ENCODE results near the gene C1orf35. TPM values are rescaled to one million over a fixed set of nuclear protein-coding genes. Genes with fewer than 3 reads are reported as not detected.

C1orf35 gene
- total RNA-seq, 2 experiments from 2014 or later = 14.4 to 24.4 TPM

- ChIA-PET POLR2A (no interaction called here), CTCF (interaction anchor here (1.8 kb wide), 1 partner anchor 12 kb away, joined by 5 read pairs; no protein-coding TSS in a partner anchor)
- DNase-seq = no peak
- Mint-ChIP-seq H3K9me3 (no peaks in the 10 kb centered on the region), H3K36me3 (ENCODE audit: low read depth) (no peaks in the 10 kb centered on the region), H3K27ac (no peak overlapping the region), H3K4me1 (peaks cover 6% of the 10 kb centered on the region), H3K27me3 (peaks cover 16% of the 10 kb centered on the region), H3K4me3 (no peak overlapping the region)
Measured at GRCh38 chr1:228065543-228066347, 37.4 kb downstream of the C1orf35 start.

- ChIA-PET CTCF (interaction anchor here (1.8 kb wide), 1 partner anchor 9 kb away, joined by 4 read pairs; no protein-coding TSS in a partner anchor), POLR2A (no interaction called here)
- no peak for DNase-seq
- no peaks in the 10 kb centered on the region for H3K9me3 Mint-ChIP-seq
- H3K27ac Mint-ChIP-seq = no peak overlapping the region
- H3K4me1 Mint-ChIP-seq = peaks cover 10% of the 10 kb centered on the region
- H3K4me3 Mint-ChIP-seq = no peak overlapping the region
- H3K36me3 Mint-ChIP-seq (ENCODE audit: low read depth) = no peaks in the 10 kb centered on the region
- H3K27me3 Mint-ChIP-seq = peaks cover 20% of the 10 kb centered on the region
Measured at GRCh38 chr1:228064741-228065542, 38.2 kb downstream of the C1orf35 start.

- H3K27me3 Mint-ChIP-seq = peaks cover 25% of the 10 kb centered on the region
- no peaks in the 10 kb centered on the region for H3K36me3 Mint-ChIP-seq (ENCODE audit: low read depth)
- ChIA-PET CTCF (interaction anchor here (1.8 kb wide), 1 partner anchor 10 kb away, joined by 4 read pairs; no protein-coding TSS in a partner anchor), POLR2A (no interaction called here)
- DNase-seq = no peak
- H3K4me3 Mint-ChIP-seq = no peak overlapping the region
- no peaks in the 10 kb centered on the region for H3K9me3 Mint-ChIP-seq
- H3K4me1 Mint-ChIP-seq = peaks cover 15% of the 10 kb centered on the region
- no peak overlapping the region for H3K27ac Mint-ChIP-seq
Measured at GRCh38 chr1:228064296-228064695, 38.8 kb downstream of the C1orf35 start.

- ChIA-PET POLR2A (no interaction called here), CTCF (interaction anchor here (1.0 to 1.8 kb wide), 2 partner anchors 11 to 19 kb away, joined by 3 to 4 read pairs; partner anchors contain the start of gene ARF1)
- Mint-ChIP-seq H3K36me3 (ENCODE audit: low read depth) (no peaks in the 10 kb centered on the region), H3K9me3 (no peaks in the 10 kb centered on the region), H3K4me1 (peaks cover 15% of the 10 kb centered on the region), H3K27me3 (peaks cover 31% of the 10 kb centered on the region), H3K4me3 (no peak overlapping the region), H3K27ac (no peak overlapping the region)
- DNase-seq = no peak
Measured at GRCh38 chr1:228063251-228064191, 39.6 kb downstream of the C1orf35 start.

GRCh38 chr1:228062812-228063211 lies 40.3 kb downstream of the C1orf35 start:
- no peak overlapping the region for H3K27ac Mint-ChIP-seq
- ChIA-PET CTCF (interaction anchor here (1.0 to 1.8 kb wide), 2 partner anchors 11 to 20 kb away, joined by 3 to 4 read pairs; partner anchors contain the start of gene ARF1), POLR2A (no interaction called here)
- H3K4me1 Mint-ChIP-seq = peaks cover 15% of the 10 kb centered on the region
- H3K9me3 Mint-ChIP-seq = no peaks in the 10 kb centered on the region
- DNase-seq = no peak
- no peak overlapping the region for H3K4me3 Mint-ChIP-seq
- peaks cover 37% of the 10 kb centered on the region for H3K27me3 Mint-ChIP-seq
- H3K36me3 Mint-ChIP-seq (ENCODE audit: low read depth) = no peaks in the 10 kb centered on the region

- Mint-ChIP-seq H3K4me3 (no peak overlapping the region), H3K36me3 (ENCODE audit: low read depth) (no peaks in the 10 kb centered on the region), H3K4me1 (peaks cover 15% of the 10 kb centered on the region), H3K9me3 (no peaks in the 10 kb centered on the region), H3K27ac (no peak overlapping the region), H3K27me3 (peaks cover 40% of the 10 kb centered on the region)
- ChIA-PET CTCF (interaction anchor here (1.0 to 1.1 kb wide), 2 partner anchors 12 to 20 kb away, joined by 3 read pairs; partner anchors contain the start of gene ARF1), POLR2A (no interaction called here)
- no peak for DNase-seq
Measured at GRCh38 chr1:228062085-228062791, 40.9 kb downstream of the C1orf35 start.

- no peak for DNase-seq
- Mint-ChIP-seq H3K27ac (no peak overlapping the region), H3K27me3 (peaks cover 44% of the 10 kb centered on the region), H3K4me3 (no peak overlapping the region), H3K9me3 (no peaks in the 10 kb centered on the region), H3K4me1 (peaks cover 15% of the 10 kb centered on the region), H3K36me3 (ENCODE audit: low read depth) (no peaks in the 10 kb centered on the region)
- ChIA-PET POLR2A (no interaction called here), CTCF (interaction anchor here (1.1 to 2.6 kb wide), 2 partner anchors 12 to 16 kb away, joined by 3 to 11 read pairs; no protein-coding TSS in a partner anchor)
Measured at GRCh38 chr1:228061411-228062084, 41.6 kb downstream of the C1orf35 start.

GRCh38 chr1:228060458-228061190 lies 42.5 kb downstream of the C1orf35 start:
- no peak for DNase-seq
- H3K9me3 Mint-ChIP-seq = no peaks in the 10 kb centered on the region

GRCh38 chr1:228059634-228060457 lies 43.3 kb downstream of the C1orf35 start:
- ChIA-PET POLR2A (no interaction called here), CTCF (interaction anchor here (1.5 to 2.6 kb wide), 2 partner anchors 12 to 17 kb away, joined by 3 to 11 read pairs; no protein-coding TSS in a partner anchor)
- peak overlapping the region; percentile 50 for H3K4me3 Mint-ChIP-seq
- no peaks in the 10 kb centered on the region for H3K36me3 Mint-ChIP-seq (ENCODE audit: low read depth)
- H3K9me3 Mint-ChIP-seq = no peaks in the 10 kb centered on the region
- peak; percentile 62 for DNase-seq
- peaks cover 57% of the 10 kb centered on the region for H3K27me3 Mint-ChIP-seq
- peaks cover 15% of the 10 kb centered on the region for H3K4me1 Mint-ChIP-seq
- H3K27ac Mint-ChIP-seq = no peak overlapping the region

More at GRCh38 chr1:228060458-228061190, 42.5 kb downstream of the C1orf35 start:
- Mint-ChIP-seq H3K27me3 (peaks cover 53% of the 10 kb centered on the region), H3K27ac (no peak overlapping the region), H3K4me1 (peaks cover 15% of the 10 kb centered on the region), H3K36me3 (ENCODE audit: low read depth) (no peaks in the 10 kb centered on the region), H3K4me3 (peak overlapping the region; percentile 35)
- ChIA-PET CTCF (interaction anchor here (1.1 to 2.6 kb wide), 2 partner anchors 11 to 16 kb away, joined by 3 to 11 read pairs; no protein-coding TSS in a partner anchor), POLR2A (no interaction called here)

- ChIA-PET POLR2A (no interaction called here), CTCF (interaction anchor here (1.5 to 2.6 kb wide), 2 partner anchors 11 to 18 kb away, joined by 3 to 11 read pairs; no protein-coding TSS in a partner anchor)
- H3K4me1 Mint-ChIP-seq = peaks cover 15% of the 10 kb centered on the region
- H3K36me3 Mint-ChIP-seq (ENCODE audit: low read depth) = no peaks in the 10 kb centered on the region
- peak; percentile 46 for DNase-seq
- no peak overlapping the region for H3K27ac Mint-ChIP-seq
- H3K27me3 Mint-ChIP-seq = peaks cover 57% of the 10 kb centered on the region
- H3K4me3 Mint-ChIP-seq = peak overlapping the region; percentile 50
- H3K9me3 Mint-ChIP-seq = no peaks in the 10 kb centered on the region
Measured at GRCh38 chr1:228058949-228059633, 44.0 kb downstream of the C1orf35 start.

Measured in activated CD4-positive, alpha-beta T cell treated with anti-CD3 and anti-CD28 coated beads, Interleukin-2, amount 10 ng/mL, durations not matched to agents 7 days and 5 days (primary cell).